HG03571 (cell line): ENCODE data around the gene PSMB8.
A peak's percentile ranks its signal among the peaks of the same experiment; 100 is the strongest.
"Not testable (repeated sequence)": the region's sequence is repeated elsewhere in the genome, so short reads cannot be mapped to it uniquely, and the experiment has no call there.

Experiments used
- ATAC-seq: cut with Tn5 transposase; IDR thresholded peaks from one replicate; pipeline ENCODE4 v1.9.1; 2021; ENCODE audit not compliant: unreplicated experiment

Gene PSMB8

GRCh38 chr6:32838114-32838958 lies 5.5 kb downstream of the PSMB8 start, which contains the start of gene TAP2:
TAP2 (minus strand) TSS chr6:32838739; CDS start chr6:32838233, 506 bp downstream.
- peak; percentile 84 for ATAC-seq

- ATAC-seq: no peak
Observed at GRCh38 chr6:32837651-32838113, 6.2 kb downstream of the PSMB8 start.

- no peak for ATAC-seq
Observed at GRCh38 chr6:32836873-32837272, 7.0 kb downstream of the PSMB8 start.

GRCh38 chr6:32835167-32835893 lies 8.5 kb downstream of the PSMB8 start:
- no peak for ATAC-seq

- ATAC-seq: no peak
Observed at GRCh38 chr6:32833664-32834063, 10.2 kb downstream of the PSMB8 start.

- no peak for ATAC-seq
Observed at GRCh38 chr6:32832535-32832934, 11.3 kb downstream of the PSMB8 start.

- no peak for ATAC-seq
Observed at GRCh38 chr6:32830936-32831335, 12.9 kb downstream of the PSMB8 start.

- no peak for ATAC-seq
Observed at GRCh38 chr6:32830017-32830416, 13.8 kb downstream of the PSMB8 start.

GRCh38 chr6:32829495-32829894 lies 14.4 kb downstream of the PSMB8 start:
- ATAC-seq: no peak

- ATAC-seq: no peak
Observed at GRCh38 chr6:32827025-32827424, 16.8 kb downstream of the PSMB8 start.

- no peak for ATAC-seq
Observed at GRCh38 chr6:32825966-32826365, 17.9 kb downstream of the PSMB8 start.

- ATAC-seq: no peak
Observed at GRCh38 chr6:32819729-32820128, 24.1 kb downstream of the PSMB8 start.

- no peak for ATAC-seq
Observed at GRCh38 chr6:32818867-32819266, 25.0 kb downstream of the PSMB8 start.

GRCh38 chr6:32816746-32817204 lies 27.1 kb downstream of the PSMB8 start, which contains the start of gene HLA-DOB:
HLA-DOB (minus strand) TSS chr6:32817002; CDS start chr6:32816951, 51 bp downstream.
- peak; percentile 50 for ATAC-seq

- ATAC-seq: no peak
Observed at GRCh38 chr6:32815996-32816395, 27.9 kb downstream of the PSMB8 start.

GRCh38 chr6:32815115-32815514 lies 28.7 kb downstream of the PSMB8 start:
- ATAC-seq: no peak

GRCh38 chr6:32814145-32814544 lies 29.7 kb downstream of the PSMB8 start:
- ATAC-seq: no peak

- no peak for ATAC-seq
Observed at GRCh38 chr6:32809171-32809570, 34.7 kb downstream of the PSMB8 start.

GRCh38 chr6:32807020-32807580 lies 36.7 kb downstream of the PSMB8 start:
- ATAC-seq: no peak

- ATAC-seq: not testable (repeated sequence)
Observed at GRCh38 chr6:32805404-32805803, 38.4 kb downstream of the PSMB8 start.

- ATAC-seq: no peak
Observed at GRCh38 chr6:32803416-32803815, 40.4 kb downstream of the PSMB8 start.
